ENCODE data around the gene DHRS4L2.
"Not testable (repeated sequence)": the region's sequence is repeated elsewhere in the genome, so short reads cannot be mapped to it uniquely, and the experiment has no call there.

Gene DHRS4L2

DNA sequence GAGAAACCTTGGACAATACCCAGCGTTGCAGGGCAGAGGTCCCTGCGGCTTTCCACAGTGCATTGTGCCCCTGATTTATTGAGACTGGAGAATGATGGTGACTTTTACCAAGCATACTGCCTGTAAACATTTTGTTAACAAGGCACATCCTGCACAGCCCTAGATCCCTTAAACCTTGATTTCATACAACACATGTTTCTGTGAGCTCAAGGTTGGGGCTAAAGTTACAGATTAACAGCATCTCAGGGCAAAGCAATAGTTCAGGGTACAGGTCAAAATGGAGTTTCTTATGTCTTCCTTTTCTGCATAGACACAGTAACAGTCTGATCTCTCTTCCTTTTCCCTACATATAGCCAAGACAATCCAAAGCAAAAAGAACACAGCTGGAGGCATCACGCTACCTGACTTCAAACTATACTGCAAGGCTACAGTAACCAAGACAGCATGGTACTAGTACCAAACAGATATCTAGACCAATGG lies 36.2 kb downstream of the DHRS4L2 start:
- H3K27ac ChIP-seq (ENCODE audit: low read depth, low read length); H3K9ac ChIP-seq (ENCODE audit: low read depth, low read length); H3K4me1 ChIP-seq (ENCODE audit: control insufficient read depth, insufficient read depth, low read length); H3K27me3 ChIP-seq (ENCODE audit: control insufficient read depth, insufficient read depth, low read length); H3K36me3 ChIP-seq (ENCODE audit: control insufficient read depth, insufficient read depth, low read length); H3K9me3 ChIP-seq (ENCODE audit: control insufficient read depth, insufficient read depth, low read length); H3K4me3 ChIP-seq (ENCODE audit: low read depth, low read length): not testable (repeated sequence)

DNA sequence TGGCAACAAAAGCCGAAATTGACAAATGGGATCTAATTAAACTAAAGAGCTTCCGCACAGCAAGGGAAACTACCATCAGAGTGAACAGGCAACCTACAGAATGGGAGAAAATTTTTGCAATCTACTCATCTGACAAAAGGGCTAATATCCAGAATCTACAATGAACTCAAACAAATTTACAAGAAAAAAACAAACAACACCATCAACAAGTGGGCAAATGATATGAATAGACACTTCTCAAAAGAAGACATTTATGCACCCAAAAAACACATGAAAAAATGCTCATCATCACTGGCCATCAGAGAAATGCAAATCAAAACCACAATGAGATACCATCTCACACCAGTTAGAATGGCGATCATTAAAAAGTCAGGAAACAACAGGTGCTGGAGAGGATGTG lies 41.0 kb downstream of the DHRS4L2 start:
- H3K9ac ChIP-seq (ENCODE audit: low read depth, low read length); H3K4me1 ChIP-seq (ENCODE audit: control insufficient read depth, insufficient read depth, low read length); H3K27ac ChIP-seq (ENCODE audit: low read depth, low read length); H3K4me3 ChIP-seq (ENCODE audit: low read depth, low read length); H3K9me3 ChIP-seq (ENCODE audit: control insufficient read depth, insufficient read depth, low read length); H3K36me3 ChIP-seq (ENCODE audit: control insufficient read depth, insufficient read depth, low read length); H3K27me3 ChIP-seq (ENCODE audit: control insufficient read depth, insufficient read depth, low read length): not testable (repeated sequence)

DNA sequence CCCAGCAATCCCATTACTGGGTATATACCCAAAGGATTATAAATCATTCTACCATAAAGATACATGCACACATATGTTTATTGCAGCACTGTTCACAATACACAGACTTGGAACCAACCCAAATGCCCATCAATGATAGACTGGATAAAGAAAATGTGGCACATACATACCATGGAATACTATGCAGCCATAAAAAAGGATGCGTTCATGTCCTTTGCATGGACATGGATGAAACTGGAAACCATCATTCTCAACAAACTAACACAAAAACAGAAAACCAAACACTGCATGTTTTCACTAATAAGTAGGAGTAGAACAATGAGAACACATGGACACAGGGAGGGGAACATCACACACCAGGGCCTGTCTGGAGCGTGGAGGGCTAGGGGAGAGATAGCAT lies 42.6 kb downstream of the DHRS4L2 start:
- H3K36me3 ChIP-seq (ENCODE audit: control insufficient read depth, insufficient read depth, low read length); H3K9me3 ChIP-seq (ENCODE audit: control insufficient read depth, insufficient read depth, low read length); H3K4me3 ChIP-seq (ENCODE audit: low read depth, low read length); H3K9ac ChIP-seq (ENCODE audit: low read depth, low read length); H3K27ac ChIP-seq (ENCODE audit: low read depth, low read length); H3K27me3 ChIP-seq (ENCODE audit: control insufficient read depth, insufficient read depth, low read length); H3K4me1 ChIP-seq (ENCODE audit: control insufficient read depth, insufficient read depth, low read length): not testable (repeated sequence)

GRCh38 chr14:24032727-24033418 lies 44.1 kb downstream of the DHRS4L2 start:
- H3K36me3 ChIP-seq (ENCODE audit: control insufficient read depth, insufficient read depth, low read length): no peaks in the 10 kb centered on the region
- no peaks in the 10 kb centered on the region for H3K4me1 ChIP-seq (ENCODE audit: control insufficient read depth, insufficient read depth, low read length)
- no peaks in the 10 kb centered on the region for H3K27me3 ChIP-seq (ENCODE audit: control insufficient read depth, insufficient read depth, low read length)
- H3K9me3 ChIP-seq (ENCODE audit: control insufficient read depth, insufficient read depth, low read length): no peaks in the 10 kb centered on the region
- H3K4me3 ChIP-seq (ENCODE audit: low read depth, low read length): no peak overlapping the region
- H3K27ac ChIP-seq (ENCODE audit: low read depth, low read length): no peak overlapping the region
- no peak overlapping the region for H3K9ac ChIP-seq (ENCODE audit: low read depth, low read length)

GRCh38 chr14:24035769-24036168 lies 47.0 kb downstream of the DHRS4L2 start:
- not testable (repeated sequence) for H3K9ac ChIP-seq (ENCODE audit: low read depth, low read length); H3K27ac ChIP-seq (ENCODE audit: low read depth, low read length); H3K9me3 ChIP-seq (ENCODE audit: control insufficient read depth, insufficient read depth, low read length)

DNA sequence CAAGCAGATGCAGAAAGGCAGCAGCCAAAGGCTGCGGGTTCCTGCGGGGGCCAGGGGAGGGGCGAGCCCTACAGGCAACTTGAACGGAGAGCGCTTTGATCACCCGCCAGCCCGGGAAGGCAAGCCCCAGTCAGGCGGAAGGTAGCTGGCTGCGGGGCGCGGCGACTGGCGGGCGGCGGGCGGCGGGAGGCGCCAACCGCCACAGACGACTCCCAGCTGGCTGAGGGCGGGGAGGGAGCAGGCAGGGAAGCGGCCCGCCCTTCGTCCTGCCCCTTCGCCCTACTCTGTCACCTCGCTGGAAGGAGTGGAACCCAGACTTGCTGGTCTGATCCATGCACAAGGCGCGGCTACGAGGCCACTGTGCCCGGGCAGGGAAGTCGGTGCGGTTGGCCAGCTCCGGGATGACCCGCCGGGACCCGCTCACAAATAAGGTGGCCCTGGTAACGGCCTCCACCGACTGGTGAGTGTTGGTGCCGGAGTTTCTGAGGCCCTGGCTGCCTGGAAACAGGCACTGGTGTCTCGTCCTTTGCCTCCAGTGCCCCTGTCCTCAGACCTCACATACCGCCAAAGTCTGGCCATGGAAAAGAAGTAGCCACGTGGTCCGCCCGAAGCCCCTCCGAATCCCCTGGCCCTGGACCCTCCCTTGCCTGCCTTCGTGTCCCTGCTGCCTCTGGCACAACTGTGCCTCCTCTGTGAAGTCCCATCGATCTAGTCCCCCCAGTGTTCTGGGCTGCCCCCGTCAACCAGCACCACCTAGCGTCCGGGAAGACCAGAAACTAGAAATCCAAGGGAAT lies 47.6 kb downstream of the DHRS4L2 start:
- peak overlapping the region; percentile 72 for H3K27ac ChIP-seq (ENCODE audit: low read depth, low read length)
- no peaks in the 10 kb centered on the region for H3K36me3 ChIP-seq (ENCODE audit: control insufficient read depth, insufficient read depth, low read length)
- no peaks in the 10 kb centered on the region for H3K4me1 ChIP-seq (ENCODE audit: control insufficient read depth, insufficient read depth, low read length)
- peak overlapping the region; percentile 80 for H3K4me3 ChIP-seq (ENCODE audit: low read depth, low read length)
- no peaks in the 10 kb centered on the region for H3K9me3 ChIP-seq (ENCODE audit: control insufficient read depth, insufficient read depth, low read length)
- H3K27me3 ChIP-seq (ENCODE audit: control insufficient read depth, insufficient read depth, low read length): no peaks in the 10 kb centered on the region
- H3K9ac ChIP-seq (ENCODE audit: low read depth, low read length): peak overlapping the region; percentile 45; the same call in 1 of the 2 replicates

More at GRCh38 chr14:24035769-24036168, 47.0 kb downstream of the DHRS4L2 start:
- H3K27me3 ChIP-seq (ENCODE audit: control insufficient read depth, insufficient read depth, low read length); H3K36me3 ChIP-seq (ENCODE audit: control insufficient read depth, insufficient read depth, low read length); H3K4me1 ChIP-seq (ENCODE audit: control insufficient read depth, insufficient read depth, low read length): not testable (repeated sequence)
- H3K4me3 ChIP-seq (ENCODE audit: low read depth, low read length): peak overlapping the region; percentile 80

GRCh38 chr14:24036963-24037657 lies 48.4 kb downstream of the DHRS4L2 start:
- H3K9me3 ChIP-seq (ENCODE audit: control insufficient read depth, insufficient read depth, low read length); H3K36me3 ChIP-seq (ENCODE audit: control insufficient read depth, insufficient read depth, low read length); H3K9ac ChIP-seq (ENCODE audit: low read depth, low read length); H3K4me1 ChIP-seq (ENCODE audit: control insufficient read depth, insufficient read depth, low read length); H3K27me3 ChIP-seq (ENCODE audit: control insufficient read depth, insufficient read depth, low read length); H3K27ac ChIP-seq (ENCODE audit: low read depth, low read length): not testable (repeated sequence)
- peak overlapping the region; percentile 80 for H3K4me3 ChIP-seq (ENCODE audit: low read depth, low read length)

GRCh38 chr14:24037658-24038037 lies 48.9 kb downstream of the DHRS4L2 start:
- no peaks in the 10 kb centered on the region for H3K9me3 ChIP-seq (ENCODE audit: control insufficient read depth, insufficient read depth, low read length)
- H3K27me3 ChIP-seq (ENCODE audit: control insufficient read depth, insufficient read depth, low read length): no peaks in the 10 kb centered on the region
- no peak overlapping the region for H3K4me3 ChIP-seq (ENCODE audit: low read depth, low read length)
- no peaks in the 10 kb centered on the region for H3K4me1 ChIP-seq (ENCODE audit: control insufficient read depth, insufficient read depth, low read length)
- H3K36me3 ChIP-seq (ENCODE audit: control insufficient read depth, insufficient read depth, low read length): no peaks in the 10 kb centered on the region
- no peak overlapping the region for H3K9ac ChIP-seq (ENCODE audit: low read depth, low read length)
- H3K27ac ChIP-seq (ENCODE audit: low read depth, low read length): no peak overlapping the region

- Histone ChIP-seq H3K36me3 (ENCODE audit: control insufficient read depth, insufficient read depth, low read length) (no peaks in the 10 kb centered on the region), H3K4me3 (ENCODE audit: low read depth, low read length) (no peak overlapping the region), H3K4me1 (ENCODE audit: control insufficient read depth, insufficient read depth, low read length) (no peaks in the 10 kb centered on the region), H3K27ac (ENCODE audit: low read depth, low read length) (no peak overlapping the region), H3K9ac (ENCODE audit: low read depth, low read length) (no peak overlapping the region), H3K27me3 (ENCODE audit: control insufficient read depth, insufficient read depth, low read length) (no peaks in the 10 kb centered on the region), H3K9me3 (ENCODE audit: control insufficient read depth, insufficient read depth, low read length) (no peaks in the 10 kb centered on the region)
Observed at GRCh38 chr14:24038686-24039085, 50.0 kb downstream of the DHRS4L2 start.

GRCh38 chr14:24040692-24041091 lies 52.0 kb downstream of the DHRS4L2 start:
- no peak overlapping the region for H3K4me3 ChIP-seq (ENCODE audit: low read depth, low read length)
- H3K9me3 ChIP-seq (ENCODE audit: control insufficient read depth, insufficient read depth, low read length): no peaks in the 10 kb centered on the region
- no peak overlapping the region for H3K9ac ChIP-seq (ENCODE audit: low read depth, low read length)
- H3K4me1 ChIP-seq (ENCODE audit: control insufficient read depth, insufficient read depth, low read length): no peaks in the 10 kb centered on the region
- no peak overlapping the region for H3K27ac ChIP-seq (ENCODE audit: low read depth, low read length)
- H3K27me3 ChIP-seq (ENCODE audit: control insufficient read depth, insufficient read depth, low read length): no peaks in the 10 kb centered on the region
- H3K36me3 ChIP-seq (ENCODE audit: control insufficient read depth, insufficient read depth, low read length): no peaks in the 10 kb centered on the region

- Histone ChIP-seq H3K9ac (ENCODE audit: low read depth, low read length) (no peak overlapping the region), H3K27me3 (ENCODE audit: control insufficient read depth, insufficient read depth, low read length) (no peaks in the 10 kb centered on the region), H3K27ac (ENCODE audit: low read depth, low read length) (no peak overlapping the region), H3K36me3 (ENCODE audit: control insufficient read depth, insufficient read depth, low read length) (no peaks in the 10 kb centered on the region), H3K4me1 (ENCODE audit: control insufficient read depth, insufficient read depth, low read length) (no peaks in the 10 kb centered on the region), H3K9me3 (ENCODE audit: control insufficient read depth, insufficient read depth, low read length) (no peaks in the 10 kb centered on the region), H3K4me3 (ENCODE audit: low read depth, low read length) (no peak overlapping the region)
Observed at GRCh38 chr14:24042746-24043145, 54.0 kb downstream of the DHRS4L2 start.
